Breast epithelium (tissue), 4 donors: ENCODE measurements around the gene NT5DC1. TPM values are rescaled to one million over a fixed set of nuclear protein-coding genes. Genes with fewer than 3 reads are reported as not detected.
A peak's percentile ranks its signal among the peaks of the same experiment; 100 is the strongest.

Experiments used
- DNase-seq, 2 donors: peaks; one replicate each; pipeline ENCODE4 v3.0.0-alpha.2; 2019; ENCODE audit warnings: low spot score in 2 of 2
- H3K27ac ChIP-seq, 2 donors: fragments of 200-600 bp; sonication (generic) in 1 of 2; one replicate each; pipeline ENCODE4 v1.5.1; 2016 to 2019; ENCODE audit warnings: mild to moderate bottlenecking in 1 of 2
- H3K27me3 ChIP-seq, 2 donors: fragments of 200-600 bp; sonication (generic) in 1 of 2; one replicate each; pipeline versions ENCODE4 v1.5.1 to v1.6.0; 2017 to 2019; ENCODE audit warnings: control low read depth in 1 of 2, mild to moderate bottlenecking in 1 of 2
- H3K36me3 ChIP-seq: fragments of 200-600 bp; one replicate; pipeline ENCODE4 v1.5.1; 2019
- H3K4me1 ChIP-seq, 2 donors: fragments of 200-600 bp; sonication (generic); one replicate each; pipeline ENCODE4 v1.5.1; 2016 to 2019; ENCODE audit warnings: control low read depth in 1 of 2
- H3K4me3 ChIP-seq, 3 donors: fragments of 200-600 bp; sonication (generic); 1 replicate in 2 of 3; 2 replicates in 1 of 3; pipeline ENCODE4 v1.5.1; 2016 to 2019; ENCODE audit warnings: mild to moderate bottlenecking in 3 of 3, moderate library complexity in 2 of 3
- H3K9me3 ChIP-seq, 2 donors: fragments of 200-600 bp; sonication (generic) in 1 of 2; one replicate each; pipeline ENCODE4 v1.5.1; 2016 to 2019; ENCODE audit warnings: control low read depth in 1 of 2
- POLR2A ChIP-seq: fragments of 450-650 bp; IDR thresholded peaks from one replicate; pipeline ENCODE4 v1.6.1; 2016; ENCODE audit warnings: antibody characterized with exemption, mild to moderate bottlenecking, moderate library complexity
- POLR2AphosphoS5 ChIP-seq, 3 donors: sonication (generic); formaldehyde crosslinking; IDR thresholded peaks; one replicate each; pipeline ENCODE4 v1.6.1; 2017; ENCODE audit warnings: antibody characterized with exemption in 3 of 3
- intact Hi-C: fragments of 100-400 bp; cut with DNase I; formaldehyde crosslinking; loops from one replicate; pipeline ENCODE4 v1.15.1; 2023; ENCODE audit warnings: low total_unique reads
- total RNA-seq, 3 donors: library from RNA; depleted of rRNA; stranded (reverse); fragments of >200 nt; gene quantifications; one replicate each; pipeline ENCODE4 v1.1.0, GENCODE V29; 2016
- TF ChIP-seq, protein P1 (sequence below), 3 donors: fragments of 450-650 bp; IDR thresholded peaks; one replicate each; pipeline ENCODE4 v1.5.1; 2016 to 2017; ENCODE audit warnings: antibody characterized with exemption in 3 of 3, mild to moderate bottlenecking in 3 of 3, moderate library complexity in 3 of 3

The NT5DC1 gene
- total RNA-seq, 3 donors from 2014 or later: 11.2 to 13.3 (median 11.8) TPM

DNA sequence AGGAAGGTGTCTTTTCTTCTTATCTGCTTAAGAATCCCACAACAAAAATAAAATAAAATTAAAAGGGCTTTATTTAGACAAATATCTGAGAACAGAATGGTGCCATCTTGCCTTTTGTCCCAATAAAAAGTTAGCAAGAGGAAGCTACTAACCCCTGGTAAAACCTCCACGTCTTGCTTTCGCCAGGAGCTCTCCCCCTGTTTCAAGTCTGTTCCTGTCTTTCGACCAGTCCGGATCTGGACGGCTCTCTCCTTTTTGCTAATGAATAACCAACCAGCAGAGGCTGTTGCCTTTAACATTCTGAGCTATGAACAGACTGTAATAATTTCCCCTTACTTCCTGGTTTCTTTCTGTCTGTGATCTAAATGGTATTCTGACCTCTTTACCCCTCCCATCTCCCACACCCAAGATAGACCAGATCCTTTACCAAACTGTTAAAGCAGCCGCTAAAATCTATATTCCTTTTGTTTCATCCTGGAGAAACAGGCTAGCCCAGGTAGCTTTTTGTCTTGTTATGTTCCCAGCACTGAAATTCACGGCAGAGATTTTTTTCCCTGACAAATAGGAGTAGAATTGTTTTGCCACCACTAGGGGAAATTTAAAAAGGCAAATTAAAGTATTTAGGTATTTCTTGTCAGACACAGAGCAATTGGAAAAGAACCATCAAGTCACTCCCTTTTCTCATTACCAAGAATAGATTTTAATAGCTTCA is 39.9 kb upstream of the NT5DC1 start, which contains the start of gene FRK:
Gene FRK, minus strand, starts transcription at position 320 of the 712 bp plus-strand sequence. CDS start 580 bp downstream, outside the sequence.
- Histone ChIP-seq H3K27ac (peak within 1 kb of the TSS; percentile 84 to 92), H3K4me3 (peak within 1 kb of the TSS; percentile 39 to 68 (median 56)), H3K27me3 (no peaks in the 10 kb centered on the region), H3K36me3 (no peaks in the 10 kb centered on the region), H3K9me3 (no peaks in the 10 kb centered on the region), H3K4me1 (peaks cover 0 to 5% of the 10 kb centered on the region in 2 donors)
- intact Hi-C loops: no loop called here
- DNase-seq: peak in 1 of 2 donors; percentile 41
- TF ChIP-seq, protein P1, sequence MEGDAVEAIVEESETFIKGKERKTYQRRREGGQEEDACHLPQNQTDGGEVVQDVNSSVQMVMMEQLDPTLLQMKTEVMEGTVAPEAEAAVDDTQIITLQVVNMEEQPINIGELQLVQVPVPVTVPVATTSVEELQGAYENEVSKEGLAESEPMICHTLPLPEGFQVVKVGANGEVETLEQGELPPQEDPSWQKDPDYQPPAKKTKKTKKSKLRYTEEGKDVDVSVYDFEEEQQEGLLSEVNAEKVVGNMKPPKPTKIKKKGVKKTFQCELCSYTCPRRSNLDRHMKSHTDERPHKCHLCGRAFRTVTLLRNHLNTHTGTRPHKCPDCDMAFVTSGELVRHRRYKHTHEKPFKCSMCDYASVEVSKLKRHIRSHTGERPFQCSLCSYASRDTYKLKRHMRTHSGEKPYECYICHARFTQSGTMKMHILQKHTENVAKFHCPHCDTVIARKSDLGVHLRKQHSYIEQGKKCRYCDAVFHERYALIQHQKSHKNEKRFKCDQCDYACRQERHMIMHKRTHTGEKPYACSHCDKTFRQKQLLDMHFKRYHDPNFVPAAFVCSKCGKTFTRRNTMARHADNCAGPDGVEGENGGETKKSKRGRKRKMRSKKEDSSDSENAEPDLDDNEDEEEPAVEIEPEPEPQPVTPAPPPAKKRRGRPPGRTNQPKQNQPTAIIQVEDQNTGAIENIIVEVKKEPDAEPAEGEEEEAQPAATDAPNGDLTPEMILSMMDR (IDR thresholded peaks at IDR 0.05): peak; percentile 43 to 56 (median 49)
- TF ChIP-seq POLR2AphosphoS5 (IDR thresholded peaks at IDR 0.05): no peak
- TF ChIP-seq POLR2A: no peak

DNA sequence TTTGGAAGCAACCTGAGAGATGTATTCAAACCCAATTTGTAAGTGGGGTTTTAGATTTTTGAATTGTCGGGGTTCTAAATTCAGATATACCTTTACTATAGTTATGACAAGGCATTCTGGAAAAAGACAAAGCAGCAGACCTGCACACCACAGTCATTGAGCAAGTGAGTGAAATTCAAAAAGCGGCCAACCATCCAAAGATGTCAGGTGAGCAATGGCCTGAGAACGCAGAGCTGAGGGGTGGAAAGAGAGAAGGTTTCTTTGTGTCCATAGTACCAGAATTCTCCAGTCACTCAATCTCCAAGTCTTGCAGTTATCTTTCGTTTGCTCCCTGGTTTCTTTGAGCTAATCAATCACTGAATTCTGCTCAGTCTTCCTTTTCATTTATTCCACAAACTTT is 38.2 kb upstream of the NT5DC1 start:
- Histone ChIP-seq H3K27me3 (no peaks in the 10 kb centered on the region), H3K36me3 (no peaks in the 10 kb centered on the region), H3K4me1 (peaks cover 0 to 5% of the 10 kb centered on the region in 2 donors), H3K27ac (no peak overlapping the region), H3K9me3 (no peaks in the 10 kb centered on the region), H3K4me3 (no peak overlapping the region)
- TF ChIP-seq POLR2A: no peak
- no peak for DNase-seq
- intact Hi-C loops: no loop called here

DNA sequence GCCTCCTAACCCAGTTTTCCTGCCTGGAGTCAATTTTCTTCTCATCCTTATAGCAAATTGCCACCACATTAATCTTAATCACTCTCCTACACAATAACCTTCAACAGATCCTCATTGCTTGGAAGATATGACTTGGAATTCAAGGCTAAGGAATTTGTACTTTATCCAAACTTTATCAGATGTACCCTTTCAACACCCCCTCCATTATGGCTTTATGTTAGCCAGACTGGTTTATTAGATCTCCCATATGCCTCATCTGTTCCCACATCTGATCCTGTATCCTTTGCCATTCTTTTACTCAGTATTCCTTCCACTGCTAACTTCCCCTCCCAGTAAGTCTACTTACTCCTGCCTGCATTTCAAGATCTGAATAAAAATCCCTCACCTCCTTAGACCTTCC is 36.0 kb upstream of the NT5DC1 start:
- Histone ChIP-seq H3K27me3 (no peaks in the 10 kb centered on the region), H3K9me3 (no peaks in the 10 kb centered on the region), H3K4me1 (no peaks in the 10 kb centered on the region), H3K4me3 (no peak overlapping the region), H3K27ac (no peak overlapping the region), H3K36me3 (no peaks in the 10 kb centered on the region)
- TF ChIP-seq, protein P1 (IDR thresholded peaks at IDR 0.05): no peak
- TF ChIP-seq POLR2A: no peak
- TF ChIP-seq POLR2AphosphoS5 (IDR thresholded peaks at IDR 0.05): no peak
- intact Hi-C loops: no loop called here
- DNase-seq: no peak

- no peaks in the 10 kb centered on the region for H3K27me3 ChIP-seq
- no peak for DNase-seq
- no peak overlapping the region for H3K4me3 ChIP-seq
- H3K9me3 ChIP-seq: no peaks in the 10 kb centered on the region
- no peaks in the 10 kb centered on the region for H3K36me3 ChIP-seq
- H3K4me1 ChIP-seq: no peaks in the 10 kb centered on the region
- intact Hi-C loops: no loop called here
- TF ChIP-seq POLR2AphosphoS5 (IDR thresholded peaks at IDR 0.05) (no peak), POLR2A (no peak)
- TF ChIP-seq, protein P1 (IDR thresholded peaks at IDR 0.05): no peak
- no peak overlapping the region for H3K27ac ChIP-seq
These were observed 33.9 kb upstream of the NT5DC1 start for GRCh38 chr6:116066789-116067188.

- H3K36me3 ChIP-seq: no peaks in the 10 kb centered on the region
- no peak for DNase-seq
- no peak overlapping the region for H3K27ac ChIP-seq
- H3K4me1 ChIP-seq: no peaks in the 10 kb centered on the region
- TF ChIP-seq POLR2A (no peak), POLR2AphosphoS5 (IDR thresholded peaks at IDR 0.05) (no peak)
- TF ChIP-seq, protein P1 (IDR thresholded peaks at IDR 0.05): no peak
- no peak overlapping the region for H3K4me3 ChIP-seq
- H3K9me3 ChIP-seq: no peaks in the 10 kb centered on the region
- intact Hi-C loops: no loop called here
- no peaks in the 10 kb centered on the region for H3K27me3 ChIP-seq
These were observed 30.6 kb upstream of the NT5DC1 start for GRCh38 chr6:116070101-116070500.
